ENCODE measurements around the gene GABRB2.

DNA sequence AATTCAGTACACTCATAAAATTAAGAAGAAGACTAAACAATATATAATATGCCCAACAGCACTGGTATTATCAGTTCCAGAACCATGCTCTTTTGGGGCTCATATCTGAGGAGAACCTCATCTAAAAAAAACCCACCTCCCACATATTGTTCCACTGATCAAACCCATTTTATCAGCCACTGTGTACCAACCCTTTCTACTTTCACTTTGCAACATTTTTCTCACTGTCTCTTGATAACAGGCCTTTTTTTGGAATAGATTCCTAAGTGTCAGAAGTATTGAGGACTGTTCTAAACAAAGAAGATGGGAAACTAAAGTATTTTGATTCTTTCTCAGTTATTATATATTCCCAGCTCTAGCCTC, 173.2 kb downstream of the GABRB2 start:
- TF ChIP-seq, protein P1, sequence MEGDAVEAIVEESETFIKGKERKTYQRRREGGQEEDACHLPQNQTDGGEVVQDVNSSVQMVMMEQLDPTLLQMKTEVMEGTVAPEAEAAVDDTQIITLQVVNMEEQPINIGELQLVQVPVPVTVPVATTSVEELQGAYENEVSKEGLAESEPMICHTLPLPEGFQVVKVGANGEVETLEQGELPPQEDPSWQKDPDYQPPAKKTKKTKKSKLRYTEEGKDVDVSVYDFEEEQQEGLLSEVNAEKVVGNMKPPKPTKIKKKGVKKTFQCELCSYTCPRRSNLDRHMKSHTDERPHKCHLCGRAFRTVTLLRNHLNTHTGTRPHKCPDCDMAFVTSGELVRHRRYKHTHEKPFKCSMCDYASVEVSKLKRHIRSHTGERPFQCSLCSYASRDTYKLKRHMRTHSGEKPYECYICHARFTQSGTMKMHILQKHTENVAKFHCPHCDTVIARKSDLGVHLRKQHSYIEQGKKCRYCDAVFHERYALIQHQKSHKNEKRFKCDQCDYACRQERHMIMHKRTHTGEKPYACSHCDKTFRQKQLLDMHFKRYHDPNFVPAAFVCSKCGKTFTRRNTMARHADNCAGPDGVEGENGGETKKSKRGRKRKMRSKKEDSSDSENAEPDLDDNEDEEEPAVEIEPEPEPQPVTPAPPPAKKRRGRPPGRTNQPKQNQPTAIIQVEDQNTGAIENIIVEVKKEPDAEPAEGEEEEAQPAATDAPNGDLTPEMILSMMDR (conservative IDR thresholded peaks at IDR 0.05; ENCODE audit: low read depth in 2 of 2): no peak
- TF ChIP-seq, protein P2, sequence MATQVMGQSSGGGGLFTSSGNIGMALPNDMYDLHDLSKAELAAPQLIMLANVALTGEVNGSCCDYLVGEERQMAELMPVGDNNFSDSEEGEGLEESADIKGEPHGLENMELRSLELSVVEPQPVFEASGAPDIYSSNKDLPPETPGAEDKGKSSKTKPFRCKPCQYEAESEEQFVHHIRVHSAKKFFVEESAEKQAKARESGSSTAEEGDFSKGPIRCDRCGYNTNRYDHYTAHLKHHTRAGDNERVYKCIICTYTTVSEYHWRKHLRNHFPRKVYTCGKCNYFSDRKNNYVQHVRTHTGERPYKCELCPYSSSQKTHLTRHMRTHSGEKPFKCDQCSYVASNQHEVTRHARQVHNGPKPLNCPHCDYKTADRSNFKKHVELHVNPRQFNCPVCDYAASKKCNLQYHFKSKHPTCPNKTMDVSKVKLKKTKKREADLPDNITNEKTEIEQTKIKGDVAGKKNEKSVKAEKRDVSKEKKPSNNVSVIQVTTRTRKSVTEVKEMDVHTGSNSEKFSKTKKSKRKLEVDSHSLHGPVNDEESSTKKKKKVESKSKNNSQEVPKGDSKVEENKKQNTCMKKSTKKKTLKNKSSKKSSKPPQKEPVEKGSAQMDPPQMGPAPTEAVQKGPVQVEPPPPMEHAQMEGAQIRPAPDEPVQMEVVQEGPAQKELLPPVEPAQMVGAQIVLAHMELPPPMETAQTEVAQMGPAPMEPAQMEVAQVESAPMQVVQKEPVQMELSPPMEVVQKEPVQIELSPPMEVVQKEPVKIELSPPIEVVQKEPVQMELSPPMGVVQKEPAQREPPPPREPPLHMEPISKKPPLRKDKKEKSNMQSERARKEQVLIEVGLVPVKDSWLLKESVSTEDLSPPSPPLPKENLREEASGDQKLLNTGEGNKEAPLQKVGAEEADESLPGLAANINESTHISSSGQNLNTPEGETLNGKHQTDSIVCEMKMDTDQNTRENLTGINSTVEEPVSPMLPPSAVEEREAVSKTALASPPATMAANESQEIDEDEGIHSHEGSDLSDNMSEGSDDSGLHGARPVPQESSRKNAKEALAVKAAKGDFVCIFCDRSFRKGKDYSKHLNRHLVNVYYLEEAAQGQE (IDR thresholded peaks at IDR 0.05; ENCODE audit: unreplicated experiment): no peak
- TF ChIP-seq EZH2phosphoT487 (IDR thresholded peaks at IDR 0.05; ENCODE audit: unreplicated experiment): no peak
- no peak for TF ChIP-seq CREB1 (CRISPR knock-in tag; IDR thresholded peaks at IDR 0.05; ENCODE audit: low read depth)
- no peak for TF ChIP-seq EZH2 (IDR thresholded peaks at IDR 0.05; ENCODE audit: low read depth, unreplicated experiment)
- no peak for TF ChIP-seq POLR2AphosphoS5 (IDR thresholded peaks at IDR 0.05; ENCODE audit: low read depth)
- TF ChIP-seq ZNF114 (CRISPR knock-in tag; IDR thresholded peaks at IDR 0.05): no peak
- TF ChIP-seq JUNB (IDR thresholded peaks at IDR 0.05; ENCODE audit: unreplicated experiment): no peak
- TF ChIP-seq, protein P3, sequence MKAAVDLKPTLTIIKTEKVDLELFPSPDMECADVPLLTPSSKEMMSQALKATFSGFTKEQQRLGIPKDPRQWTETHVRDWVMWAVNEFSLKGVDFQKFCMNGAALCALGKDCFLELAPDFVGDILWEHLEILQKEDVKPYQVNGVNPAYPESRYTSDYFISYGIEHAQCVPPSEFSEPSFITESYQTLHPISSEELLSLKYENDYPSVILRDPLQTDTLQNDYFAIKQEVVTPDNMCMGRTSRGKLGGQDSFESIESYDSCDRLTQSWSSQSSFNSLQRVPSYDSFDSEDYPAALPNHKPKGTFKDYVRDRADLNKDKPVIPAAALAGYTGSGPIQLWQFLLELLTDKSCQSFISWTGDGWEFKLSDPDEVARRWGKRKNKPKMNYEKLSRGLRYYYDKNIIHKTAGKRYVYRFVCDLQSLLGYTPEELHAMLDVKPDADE (IDR thresholded peaks at IDR 0.05): no peak

All from GM23338 (cell line).